T-cell (primary cell): ENCODE results near the gene PTPN18. TPM values are rescaled to one million over a fixed set of nuclear protein-coding genes. Genes with fewer than 3 reads are reported as not detected.

Experiments used
- ATAC-seq, 4 experiments: fragments of 200-7000 bp in 3 of 4; fragments of 150-1000 bp in 1 of 4; cut with Tn5 transposase; replicated peaks in 1 of 4; 1 replicate in 3 of 4; 2 replicates in 1 of 4; pipeline ENCODE4 v1.10.0; 2021; ENCODE audit warnings: moderate library complexity in 3 of 4, mild to moderate bottlenecking in 2 of 4, moderate number of reproducible peaks in 1 of 4
- CTCF ChIA-PET, 2 donors: fragments of 300-600 bp; sonication (Branson Sonifier 250); formaldehyde crosslinking; loops; one replicate each; lab custom pipeline; 2022; ENCODE audit warnings: antibody characterized with exemption in 2 of 2; lab: Charles Lee
- POLR2A ChIA-PET, 2 donors: fragments of 300-600 bp; sonication (Branson Sonifier 250); formaldehyde crosslinking; loops; one replicate each; lab custom pipeline; 2022; ENCODE audit warnings: antibody characterized with exemption in 2 of 2; lab: Charles Lee
- DNase-seq, 35 experiments: peaks; one replicate each; pipeline versions ENCODE4 v3.0.0 to v3.0.0-alpha.2; 2013 to 2023
- H3K27ac ChIP-seq: one replicate; pipeline ENCODE4 v1.5.1; 2013; ENCODE audit warnings: low read length
- H3K27me3 ChIP-seq, 2 experiments: replicated peaks in 1 of 2; 1 replicate in 1 of 2; 2 replicates in 1 of 2; pipeline versions ENCODE4 v1.6.1 to v1.7.0; 2013; ENCODE audit warnings: low read length in 1 of 2, mixed read lengths in 1 of 2; ENCODE audit not compliant: control insufficient read depth in 2 of 2, insufficient read depth in 2 of 2; ENCODE audit errors: extremely low read depth in 1 of 2
- H3K36me3 ChIP-seq, 2 donors: 1 replicate in 1 of 2; 2 replicates in 1 of 2; pipeline versions ENCODE4 v1.6.1 to v1.7.0; 2013; ENCODE audit warnings: low read length in 1 of 2; ENCODE audit not compliant: control insufficient read depth in 2 of 2, insufficient read depth in 1 of 2; ENCODE audit errors: extremely low read depth in 1 of 2
- H3K4me1 ChIP-seq, 2 experiments: 1 replicate in 1 of 2; 2 replicates in 1 of 2; pipeline versions ENCODE4 v1.6.1 to v1.7.0; 2013; ENCODE audit warnings: low read length in 2 of 2, mixed read lengths in 1 of 2; ENCODE audit not compliant: insufficient read depth in 2 of 2, control insufficient read depth in 1 of 2; ENCODE audit errors: extremely low read depth in 1 of 2
- H3K4me3 ChIP-seq, 2 donors: 1 replicate in 1 of 2; 2 replicates in 1 of 2; pipeline versions ENCODE4 v1.5.1 to v1.7.0; 2013; ENCODE audit warnings: mild to moderate bottlenecking in 2 of 2, low read length in 1 of 2, moderate library complexity in 1 of 2; ENCODE audit not compliant: control insufficient read depth in 1 of 2; ENCODE audit errors: extremely low read depth in 1 of 2
- H3K9me3 ChIP-seq: 2 replicates; pipeline ENCODE4 v1.7.0; 2013
- H3K27ac Mint-ChIP-seq, 2 donors: one replicate each; pipeline ENCODE4 v1.8.0; 2020 to 2021; ENCODE audit warnings: mild to moderate bottlenecking in 2 of 2, mixed read lengths in 2 of 2
- H3K27me3 Mint-ChIP-seq, 2 donors: one replicate each; pipeline ENCODE4 v1.8.0; 2021 to 2022; ENCODE audit warnings: mixed read lengths in 2 of 2
- H3K36me3 Mint-ChIP-seq: one replicate; pipeline ENCODE4 v1.8.0; 2021; ENCODE audit warnings: mixed read lengths
- H3K4me1 Mint-ChIP-seq, 3 donors: one replicate each; pipeline ENCODE4 v1.8.0; 2020 to 2022; ENCODE audit warnings: mixed read lengths in 3 of 3, mild to moderate bottlenecking in 1 of 3
- H3K4me3 Mint-ChIP-seq, 3 donors: one replicate each; pipeline ENCODE4 v1.8.0; 2020 to 2022; ENCODE audit warnings: mild to moderate bottlenecking in 3 of 3, mixed read lengths in 3 of 3, moderate library complexity in 3 of 3
- H3K9me3 Mint-ChIP-seq, 3 donors: one replicate each; pipeline ENCODE4 v1.8.0; 2020 to 2022; ENCODE audit warnings: mixed read lengths in 3 of 3
- WGBS: methylation state at CpG from one replicate; pipeline ENCODE4 v1.1.5; 2013; ENCODE audit warnings: missing lambda C conversion rate; ENCODE audit not compliant: insufficient coverage; 5-methylcytosine and 5-hydroxymethylcytosine counted together
- total RNA-seq, 35 experiments: library from RNA in 6 of 35; stranded (reverse) in 6 of 35; fragments of 120-200 nt in 1 of 35; gene quantifications; one replicate each; pipeline versions ENCODE4 v1.2.1 to v1.2.4 and lab custom pipeline; 2013 to 2026

Gene PTPN18
- total RNA-seq, 5 donors from 2014 or later (not counting 1 experiment from before 2014, with no cell fraction given) = 42.3 to 67.6 (median 58.2) TPM

DNA sequence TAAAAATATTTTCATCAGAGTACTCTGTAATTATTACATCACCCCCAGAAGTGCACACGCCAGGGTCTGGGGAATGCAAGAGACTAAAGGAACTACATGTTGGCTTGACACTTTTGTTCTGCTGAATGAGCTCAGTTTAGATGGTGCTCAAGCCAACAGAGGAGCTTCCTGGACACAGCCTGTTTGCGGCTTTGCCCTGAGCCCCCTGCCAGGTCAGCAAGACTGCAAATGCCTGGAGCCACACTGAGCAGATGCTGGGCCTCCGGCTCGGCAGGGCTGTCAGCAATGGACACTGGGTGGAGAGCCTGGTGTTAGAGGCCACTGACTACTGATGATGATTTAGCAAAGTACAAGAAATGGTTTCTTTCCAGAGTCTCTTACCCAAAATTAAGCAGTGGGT lies 31.9 kb downstream of the PTPN18 start:
- peaks cover 0 to 6% of the 10 kb centered on the region in 2 donors for H3K36me3 ChIP-seq
- peaks cover 5% of the 10 kb centered on the region for H3K36me3 Mint-ChIP-seq
- DNase-seq = no peak
- no peak overlapping the region for H3K4me3 Mint-ChIP-seq
- H3K27ac Mint-ChIP-seq = no peak overlapping the region
- no peak overlapping the region for H3K27ac ChIP-seq
- peaks cover 4 to 21% of the 10 kb centered on the region in 2 experiments for H3K4me1 ChIP-seq
- H3K9me3 ChIP-seq = no peaks in the 10 kb centered on the region
- ChIA-PET CTCF (no interaction called here), POLR2A (no interaction called here)
- H3K4me3 ChIP-seq = no peak overlapping the region
- WGBS = no CpG with 5 or more reads among the region's 4 CpGs
- no peaks in the 10 kb centered on the region for H3K9me3 Mint-ChIP-seq
- no peak for ATAC-seq
- peaks cover 12 to 20% (median 16%) of the 10 kb centered on the region in 3 donors for H3K4me1 Mint-ChIP-seq
- peaks cover 0 to 7% of the 10 kb centered on the region in 2 donors for H3K27me3 Mint-ChIP-seq
- peaks cover 0 to 9% of the 10 kb centered on the region in 2 experiments for H3K27me3 ChIP-seq

GRCh38 chr2:130388221-130388907 lies 32.5 kb downstream of the PTPN18 start:
- Mint-ChIP-seq H3K9me3 (no peaks in the 10 kb centered on the region), H3K27ac (no peak overlapping the region), H3K36me3 (peaks cover under 1% of the 10 kb centered on the region), H3K27me3 (peaks cover 0 to 7% of the 10 kb centered on the region in 2 donors), H3K4me3 (no peak overlapping the region), H3K4me1 (peaks cover 12 to 20% (median 16%) of the 10 kb centered on the region in 3 donors)
- H3K27ac ChIP-seq = no peak overlapping the region
- peaks cover 0 to under 1% of the 10 kb centered on the region in 2 donors for H3K36me3 ChIP-seq
- WGBS = 97% methylated on average over 4 of the region's 8 CpGs
- DNase-seq (no peak), ATAC-seq (no peak)
- ChIA-PET POLR2A (no interaction called here), CTCF (no interaction called here)
- H3K27me3 ChIP-seq = peaks cover 0 to 13% of the 10 kb centered on the region in 2 experiments
- H3K4me1 ChIP-seq = peaks cover 4 to 21% of the 10 kb centered on the region in 2 experiments
- no peaks in the 10 kb centered on the region for H3K9me3 ChIP-seq
- H3K4me3 ChIP-seq = no peak overlapping the region

- 97% methylated on average over 4 of the region's 6 CpGs for WGBS
- no peaks in the 10 kb centered on the region for H3K9me3 Mint-ChIP-seq
- Histone ChIP-seq H3K4me3 (no peak overlapping the region), H3K4me1 (peaks cover 4 to 21% of the 10 kb centered on the region in 2 experiments), H3K27ac (no peak overlapping the region), H3K36me3 (no peaks in the 10 kb centered on the region), H3K9me3 (no peaks in the 10 kb centered on the region), H3K27me3 (peaks cover 0 to 13% of the 10 kb centered on the region in 2 experiments)
- H3K27me3 Mint-ChIP-seq = peaks cover 4 to 11% of the 10 kb centered on the region in 2 donors
- no peak for DNase-seq
- H3K4me1 Mint-ChIP-seq = peaks cover 12 to 20% (median 16%) of the 10 kb centered on the region in 3 donors
- no peak overlapping the region for H3K27ac Mint-ChIP-seq
- ChIA-PET POLR2A (no interaction called here), CTCF (no interaction called here)
- no peak overlapping the region for H3K4me3 Mint-ChIP-seq
- ATAC-seq = no peak
- peaks cover 5% of the 10 kb centered on the region for H3K36me3 Mint-ChIP-seq
These were observed 33.5 kb downstream of the PTPN18 start for GRCh38 chr2:130389358-130389757.

GRCh38 chr2:130389783-130390182 lies 33.9 kb downstream of the PTPN18 start:
- ATAC-seq = no peak
- peaks cover 0 to 13% of the 10 kb centered on the region in 2 experiments for H3K27me3 ChIP-seq
- peaks cover 8 to 11% of the 10 kb centered on the region in 2 donors for H3K27me3 Mint-ChIP-seq
- 94% methylated on average over 2 of the region's 3 CpGs for WGBS
- POLR2A ChIA-PET = no interaction called here
- peak overlapping the region in 2 of 3 donors; percentile 21 to 85 for H3K4me3 Mint-ChIP-seq
- CTCF ChIA-PET = interaction anchor here in 1 of 2 donors (1.3 kb wide), 1 partner anchor 47 kb away, joined by 5 read pairs; the partner anchor contains the start of gene IMP4
- H3K4me3 ChIP-seq = no peak overlapping the region
- H3K9me3 Mint-ChIP-seq = no peaks in the 10 kb centered on the region
- no peaks in the 10 kb centered on the region for H3K36me3 ChIP-seq
- DNase-seq = no peak
- no peak overlapping the region for H3K27ac ChIP-seq
- H3K4me1 ChIP-seq = peaks cover 4 to 21% of the 10 kb centered on the region in 2 experiments
- peaks cover 12 to 20% (median 16%) of the 10 kb centered on the region in 3 donors for H3K4me1 Mint-ChIP-seq
- peaks cover 5% of the 10 kb centered on the region for H3K36me3 Mint-ChIP-seq
- no peak overlapping the region for H3K27ac Mint-ChIP-seq
- no peaks in the 10 kb centered on the region for H3K9me3 ChIP-seq

DNA sequence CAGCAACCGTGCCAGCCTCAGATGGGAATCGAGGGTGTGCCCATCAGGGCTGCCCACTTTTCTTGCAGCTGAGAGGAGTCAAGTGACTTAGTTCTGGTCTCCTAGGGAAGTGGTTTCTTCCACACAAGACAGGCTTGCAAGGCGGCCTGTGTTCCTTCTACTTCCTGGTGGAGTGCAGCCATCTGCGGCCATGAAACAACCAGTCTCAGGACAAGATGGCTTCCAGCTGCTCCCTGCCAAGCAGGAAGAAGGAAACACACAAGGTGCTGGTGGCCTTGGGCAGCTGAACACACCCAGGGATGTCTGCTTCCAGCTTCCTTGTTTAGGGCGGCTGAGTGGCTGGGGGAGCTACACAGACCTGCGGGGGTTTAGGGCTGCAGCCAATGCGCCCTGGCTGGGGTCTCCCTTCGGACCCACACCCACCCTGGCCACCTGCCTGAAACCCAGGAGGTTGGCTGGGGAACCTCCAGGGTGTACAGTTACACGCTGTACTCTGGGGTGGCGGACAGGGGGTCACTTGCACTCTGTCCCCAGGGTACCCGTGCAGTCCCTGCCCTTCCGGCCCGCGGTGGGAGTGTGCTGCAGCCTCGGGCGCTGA lies 34.7 kb downstream of the PTPN18 start:
- peak overlapping the region; percentile 79 to 85 (median 81) for H3K4me3 Mint-ChIP-seq
- ChIA-PET POLR2A (interaction anchor here in 1 of 2 donors (0.6 kb wide), 1 partner anchor 71 kb away, joined by 6 read pairs; no protein-coding TSS in a partner anchor), CTCF (interaction anchor here in 1 of 2 donors (0.6 to 1.3 kb wide), 3 partner anchors 13 to 209 kb away, joined by 3 to 5 read pairs (median 4); partner anchors contain the start of genes IMP4 and SMPD4)
- peaks cover 5% of the 10 kb centered on the region for H3K36me3 Mint-ChIP-seq
- peak overlapping the region in 1 of 2 donors; percentile 39 for H3K27ac Mint-ChIP-seq
- Histone ChIP-seq H3K36me3 (no peaks in the 10 kb centered on the region), H3K27ac (no peak overlapping the region), H3K9me3 (no peaks in the 10 kb centered on the region), H3K27me3 (peaks cover 0 to 15% of the 10 kb centered on the region in 2 experiments), H3K4me3 (peak overlapping the region; percentile 58 to 68), H3K4me1 (peaks cover 4 to 21% of the 10 kb centered on the region in 2 experiments)
- H3K4me1 Mint-ChIP-seq = peaks cover 12 to 20% (median 16%) of the 10 kb centered on the region in 3 donors
- no peak for DNase-seq
- H3K27me3 Mint-ChIP-seq = peaks cover 9 to 12% of the 10 kb centered on the region in 2 donors
- 73% methylated on average over 10 of the region's 16 CpGs for WGBS
- no peaks in the 10 kb centered on the region for H3K9me3 Mint-ChIP-seq
- peak in 2 of 4 experiments; percentile 6 for ATAC-seq
